Measurements from ENCODE around the gene SLMAP. TPM values are rescaled to one million over a fixed set of nuclear protein-coding genes. Genes with fewer than 3 reads are reported as not detected.

The SLMAP gene
- total RNA-seq, 1 experiment from 2014 or later, result 79.5 TPM

- no peak for TF ChIP-seq ZNF416 (CRISPR knock-in tag; IDR thresholded peaks at IDR 0.05)
- TF ChIP-seq OVOL2 (CRISPR knock-in tag; IDR thresholded peaks at IDR 0.05; ENCODE audit: borderline replicate concordance), result no peak
- TF ChIP-seq RELA (CRISPR knock-in tag; IDR thresholded peaks at IDR 0.05; ENCODE audit: borderline replicate concordance), result no peak
- no peak for TF ChIP-seq IRF2 (CRISPR knock-in tag; IDR thresholded peaks at IDR 0.05; ENCODE audit: borderline replicate concordance, low read depth)
- no peak for TF ChIP-seq FOXP4 (CRISPR knock-in tag; IDR thresholded peaks at IDR 0.05)
- no peak for TF ChIP-seq ZNF281 (CRISPR knock-in tag; IDR thresholded peaks at IDR 0.05)
- TF ChIP-seq ZNF396 (CRISPR knock-in tag; IDR thresholded peaks at IDR 0.05; ENCODE audit: borderline replicate concordance), result no peak
- TF ChIP-seq SMAD3 (CRISPR knock-in tag; IDR thresholded peaks at IDR 0.05; ENCODE audit: borderline replicate concordance), result no peak
- TF ChIP-seq NR2C2 (CRISPR knock-in tag; IDR thresholded peaks at IDR 0.05), result no peak
- no peak for TF ChIP-seq JAZF1 (CRISPR knock-in tag; IDR thresholded peaks at IDR 0.05)
- no peak for TF ChIP-seq ATF2 (CRISPR knock-in tag; IDR thresholded peaks at IDR 0.05; ENCODE audit: borderline replicate concordance, low read depth)
- TF ChIP-seq IRF1 (CRISPR knock-in tag; IDR thresholded peaks at IDR 0.05), result no peak
- TF ChIP-seq MYBL2 (CRISPR knock-in tag; IDR thresholded peaks at IDR 0.05), result no peak
- no peak for TF ChIP-seq ZBTB43 (CRISPR knock-in tag; IDR thresholded peaks at IDR 0.05)
- no peak for TF ChIP-seq NFE2L1 (CRISPR knock-in tag; IDR thresholded peaks at IDR 0.05)
- TF ChIP-seq FOXJ3 (CRISPR knock-in tag; IDR thresholded peaks at IDR 0.05; ENCODE audit: borderline replicate concordance), result no peak
- TF ChIP-seq RORB (CRISPR knock-in tag; IDR thresholded peaks at IDR 0.05), result no peak
- no peak for TF ChIP-seq PREB (CRISPR knock-in tag; IDR thresholded peaks at IDR 0.05; ENCODE audit: borderline replicate concordance)
- TF ChIP-seq MLX (CRISPR knock-in tag; IDR thresholded peaks at IDR 0.05), result no peak
- TF ChIP-seq E2F4 (CRISPR knock-in tag; IDR thresholded peaks at IDR 0.05; ENCODE audit: borderline replicate concordance, low read depth), result no peak
- Mint-ChIP-seq H3K27me3 (ENCODE audit: low read depth) (no peaks in the 10 kb centered on the region), H3K9me3 (no peaks in the 10 kb centered on the region), H3K27ac (no peak overlapping the region), H3K36me3 (no peaks in the 10 kb centered on the region), H3K4me1 (peaks cover 45% of the 10 kb centered on the region), H3K4me3 (no peak overlapping the region)
- no peak for ATAC-seq
- CTCF ChIA-PET, result no interaction called here
- POLR2A ChIA-PET, result interaction anchor here (0.7 kb wide), 1 partner anchor 35 kb away, joined by 3 read pairs; no protein-coding TSS in a partner anchor
- no peak for DNase-seq (ENCODE audit: low spot score)
Measured at GRCh38 chr3:57833763-57834162, 77.7 kb downstream of the SLMAP start.

Data from WTC11 (cell line).